ENCODE measurements around the gene WASF1.

WASF1 gene

DNA sequence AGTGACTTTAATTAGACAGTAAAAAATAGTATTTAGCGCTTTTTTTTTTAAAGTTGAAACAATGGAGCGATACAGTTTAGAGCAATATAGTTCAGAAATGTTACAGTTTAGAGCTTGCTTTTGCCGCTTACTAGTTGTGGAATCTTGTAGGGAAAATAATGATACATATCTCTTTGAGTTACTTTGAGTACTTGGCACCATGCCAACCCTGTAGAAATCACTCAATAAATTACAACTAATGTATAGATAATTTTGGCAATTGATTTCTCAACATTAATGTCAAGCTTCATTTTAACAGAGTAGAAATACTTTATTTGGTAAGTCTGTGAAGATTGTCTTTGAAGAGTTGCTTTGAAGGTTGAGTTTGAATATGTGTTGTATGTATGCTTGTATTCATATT lies 28.2 kb upstream of the WASF1 start:
- TF ChIP-seq, protein P1, sequence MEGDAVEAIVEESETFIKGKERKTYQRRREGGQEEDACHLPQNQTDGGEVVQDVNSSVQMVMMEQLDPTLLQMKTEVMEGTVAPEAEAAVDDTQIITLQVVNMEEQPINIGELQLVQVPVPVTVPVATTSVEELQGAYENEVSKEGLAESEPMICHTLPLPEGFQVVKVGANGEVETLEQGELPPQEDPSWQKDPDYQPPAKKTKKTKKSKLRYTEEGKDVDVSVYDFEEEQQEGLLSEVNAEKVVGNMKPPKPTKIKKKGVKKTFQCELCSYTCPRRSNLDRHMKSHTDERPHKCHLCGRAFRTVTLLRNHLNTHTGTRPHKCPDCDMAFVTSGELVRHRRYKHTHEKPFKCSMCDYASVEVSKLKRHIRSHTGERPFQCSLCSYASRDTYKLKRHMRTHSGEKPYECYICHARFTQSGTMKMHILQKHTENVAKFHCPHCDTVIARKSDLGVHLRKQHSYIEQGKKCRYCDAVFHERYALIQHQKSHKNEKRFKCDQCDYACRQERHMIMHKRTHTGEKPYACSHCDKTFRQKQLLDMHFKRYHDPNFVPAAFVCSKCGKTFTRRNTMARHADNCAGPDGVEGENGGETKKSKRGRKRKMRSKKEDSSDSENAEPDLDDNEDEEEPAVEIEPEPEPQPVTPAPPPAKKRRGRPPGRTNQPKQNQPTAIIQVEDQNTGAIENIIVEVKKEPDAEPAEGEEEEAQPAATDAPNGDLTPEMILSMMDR (IDR thresholded peaks at IDR 0.05; ENCODE audit: low read depth, low read length, missing control alignments): no peak
- DNase-seq (ENCODE audit: low read depth): no peak
- H3K4me3 ChIP-seq (ENCODE audit: low read depth, low read length): no peak overlapping the region

DNA sequence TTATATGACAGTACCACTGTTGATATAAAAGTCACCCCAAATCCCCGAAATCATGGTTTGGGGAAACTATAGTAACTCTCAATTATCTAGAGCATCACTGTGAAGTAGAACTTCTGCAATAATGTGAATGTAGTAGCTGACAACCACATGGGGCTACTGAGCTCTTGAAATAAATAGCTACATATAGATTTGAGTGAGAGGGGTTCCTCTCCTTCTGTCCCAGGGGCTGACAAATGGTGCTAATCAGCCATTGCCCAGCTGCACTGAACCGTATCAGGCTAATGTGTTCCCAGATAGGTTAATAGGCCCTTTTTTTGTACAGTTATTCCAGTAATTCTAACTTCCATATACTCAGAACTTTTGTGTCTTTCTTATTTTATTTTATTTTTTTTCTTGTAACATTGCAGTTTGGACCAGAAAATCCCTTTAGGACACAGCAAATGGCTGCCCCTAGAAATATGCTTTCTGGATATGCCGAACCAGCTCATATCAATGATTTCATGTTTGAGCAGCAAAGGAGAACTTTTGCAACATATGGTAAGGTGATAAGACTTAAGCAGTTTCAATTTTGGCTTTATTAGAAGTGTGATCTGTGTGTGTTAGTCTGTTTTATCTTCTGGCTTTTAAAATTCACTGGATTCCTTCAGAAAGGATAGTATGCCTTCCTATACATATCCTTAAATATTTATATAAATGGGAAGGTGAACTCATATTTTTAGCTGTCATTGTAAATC lies 21.8 kb upstream of the WASF1 start:
- no peak for DNase-seq (ENCODE audit: low read depth)
- TF ChIP-seq, protein P1 (IDR thresholded peaks at IDR 0.05; ENCODE audit: low read depth, low read length, missing control alignments): no peak
- no peak overlapping the region for H3K4me3 ChIP-seq (ENCODE audit: low read depth, low read length)

DNA sequence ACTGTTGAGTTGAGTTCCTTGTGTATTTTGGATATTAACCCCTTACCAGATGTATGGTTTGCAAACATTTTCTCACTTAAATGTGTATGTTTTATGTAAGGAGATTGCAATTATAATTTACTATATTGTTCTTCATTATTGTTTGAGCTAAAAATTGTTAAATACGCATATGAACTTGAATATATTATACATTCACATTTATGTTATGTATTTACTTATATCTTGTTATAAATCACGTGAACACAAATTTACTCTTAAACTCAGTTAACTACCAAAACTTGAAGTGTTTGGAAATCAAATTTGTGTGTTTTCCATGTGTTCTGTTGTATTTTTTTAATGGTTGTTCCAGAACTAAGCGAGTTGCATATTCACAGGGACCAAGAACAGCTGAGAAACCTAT lies 19.1 kb upstream of the WASF1 start:
- no peak for DNase-seq (ENCODE audit: low read depth)
- TF ChIP-seq, protein P1 (IDR thresholded peaks at IDR 0.05; ENCODE audit: low read depth, low read length, missing control alignments): no peak
- H3K4me3 ChIP-seq (ENCODE audit: low read depth, low read length): no peak overlapping the region

DNA sequence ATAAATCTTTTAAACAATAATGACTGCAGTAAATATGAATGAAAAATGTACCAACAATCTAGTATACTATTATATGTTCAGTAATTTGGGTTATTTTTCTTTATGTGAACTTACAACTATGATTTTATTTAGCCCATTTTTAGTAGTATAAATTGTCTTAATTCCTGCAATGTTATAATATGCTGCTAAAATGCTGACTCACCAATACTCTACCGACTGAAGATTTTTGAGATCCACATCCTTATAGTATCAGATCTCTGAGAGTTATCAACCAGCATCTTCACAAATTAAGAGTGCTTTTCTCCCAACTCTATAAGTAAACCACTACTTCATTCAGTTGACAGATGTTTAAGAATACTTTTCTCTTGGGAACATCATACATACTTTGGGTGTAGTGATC lies 17.4 kb upstream of the WASF1 start:
- H3K4me3 ChIP-seq (ENCODE audit: low read depth, low read length): no peak overlapping the region
- TF ChIP-seq, protein P1 (IDR thresholded peaks at IDR 0.05; ENCODE audit: low read depth, low read length, missing control alignments): no peak
- DNase-seq (ENCODE audit: low read depth): no peak

DNA sequence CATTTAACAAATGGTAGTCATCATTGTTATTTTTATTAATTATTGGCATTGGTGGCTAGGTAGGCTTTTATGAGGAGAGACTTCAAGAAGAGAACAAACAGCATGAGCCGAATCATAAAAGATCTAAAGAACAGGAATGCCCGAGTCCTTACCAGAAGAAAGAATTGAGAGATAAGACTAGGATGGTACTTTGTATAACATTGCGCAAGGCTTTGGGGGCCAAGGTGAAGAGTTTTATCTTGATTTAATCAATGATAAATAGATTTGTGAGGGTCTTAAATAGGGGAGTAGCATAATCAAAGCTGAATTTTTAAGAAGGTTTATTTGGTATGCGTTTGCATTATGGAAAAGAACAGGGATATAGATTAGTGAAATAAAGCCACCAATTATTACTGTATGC lies 16.2 kb upstream of the WASF1 start:
- H3K4me3 ChIP-seq (ENCODE audit: low read depth, low read length): no peak overlapping the region
- DNase-seq (ENCODE audit: low read depth): no peak
- TF ChIP-seq, protein P1 (IDR thresholded peaks at IDR 0.05; ENCODE audit: low read depth, low read length, missing control alignments): no peak

DNA sequence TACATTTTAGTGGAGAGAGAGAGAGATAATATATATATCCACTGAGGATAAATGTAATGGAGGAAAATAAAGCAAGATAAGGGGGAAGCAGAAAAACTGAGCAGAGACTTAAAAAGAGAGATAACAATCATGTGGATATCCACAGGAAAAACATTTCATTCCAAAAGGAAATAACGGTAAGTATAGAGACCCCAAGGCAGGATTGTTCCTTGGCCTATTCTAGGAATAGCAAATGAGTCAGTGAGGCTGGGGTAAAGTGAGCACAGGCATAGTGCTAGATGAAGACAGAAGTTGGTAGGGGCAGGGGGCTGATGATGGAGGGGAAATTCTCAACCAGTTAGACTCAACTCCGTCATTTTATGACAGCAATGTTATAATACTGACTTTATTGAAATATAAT lies 12.0 kb upstream of the WASF1 start:
- no peak overlapping the region for H3K4me3 ChIP-seq (ENCODE audit: low read depth, low read length)
- TF ChIP-seq, protein P1 (IDR thresholded peaks at IDR 0.05; ENCODE audit: low read depth, low read length, missing control alignments): no peak
- no peak for DNase-seq (ENCODE audit: low read depth)

DNA sequence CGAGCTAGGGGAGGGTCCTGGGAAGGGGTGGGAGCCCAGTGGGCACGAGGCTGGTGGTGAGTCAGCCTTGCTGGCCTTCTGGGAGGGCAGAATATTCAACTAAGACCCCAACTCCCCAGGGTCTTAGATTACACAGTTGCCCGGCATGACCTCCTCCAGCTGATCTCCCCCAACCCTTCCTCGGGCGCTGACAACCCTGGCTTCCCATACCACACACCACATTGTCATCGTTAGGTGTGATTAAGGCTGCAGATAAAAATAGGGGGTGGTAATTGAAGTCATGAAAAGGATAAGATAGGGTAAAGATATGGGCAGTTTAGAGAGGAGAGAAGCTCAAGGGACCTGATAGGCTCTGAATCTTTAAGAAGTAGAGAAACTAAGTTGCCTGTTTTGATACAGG lies 11.3 kb upstream of the WASF1 start:
- TF ChIP-seq, protein P1 (IDR thresholded peaks at IDR 0.05; ENCODE audit: low read depth, low read length, missing control alignments): no peak
- H3K4me3 ChIP-seq (ENCODE audit: low read depth, low read length): no peak overlapping the region
- no peak for DNase-seq (ENCODE audit: low read depth)
